Tibial nerve (tissue), 3 donors: ENCODE measurements around the gene ARSJ.

Source experiments
- CTCF ChIP-seq, 5 experiments: fragments of 200-600 bp in 3 of 5; fragments of 450-650 bp in 2 of 5; sonication (generic) in 3 of 5; IDR thresholded peaks; one replicate each; pipeline ENCODE4 v1.5.1; 2016 to 2019; ENCODE audit warnings: antibody characterized with exemption in 5 of 5, mild to moderate bottlenecking in 3 of 5, moderate library complexity in 2 of 5
- POLR2A ChIP-seq, 2 donors: fragments of 450-650 bp; IDR thresholded peaks; one replicate each; pipeline ENCODE4 v1.6.1; 2017; ENCODE audit warnings: antibody characterized with exemption in 2 of 2, mild to moderate bottlenecking in 2 of 2, moderate library complexity in 2 of 2

GRCh38 chr4:113884655-113885054 lies 94.8 kb downstream of the ARSJ start:
- TF ChIP-seq CTCF (IDR thresholded peaks at IDR 0.05) (no peak), POLR2A (IDR thresholded peaks at IDR 0.05) (no peak)
